ENCODE data around the gene SCP2.

- TF ChIP-seq CTCF (IDR thresholded peaks at IDR 0.05) (no peak), ZNF302 (CRISPR knock-in tag; IDR thresholded peaks at IDR 0.05) (no peak), MYC (IDR thresholded peaks at IDR 0.05; ENCODE audit: borderline replicate concordance, low read length) (no peak), RAD21 (conservative IDR thresholded peaks at IDR 0.05 in 1 of 2, IDR thresholded peaks at IDR 0.05 in 1 of 2) (no peak), EP300 (IDR thresholded peaks at IDR 0.05) (no peak), RFX5 (IDR thresholded peaks at IDR 0.05) (no peak), FOSL2 (IDR thresholded peaks at IDR 0.05) (no peak), FOSL2 (CRISPR knock-in tag; IDR thresholded peaks at IDR 0.05) (no peak), POLR2A (IDR thresholded peaks at IDR 0.05; ENCODE audit: low read length) (no peak)
These were observed 161.7 kb downstream of the SCP2 start for GRCh38 chr1:53088616-53089300.
